ENCODE results near the gene DHX30. TPM values are rescaled to one million over a fixed set of nuclear protein-coding genes. Genes with fewer than 3 reads are reported as not detected.

Gene DHX30
- total and polyA plus RNA-seq, 2 experiments from 2014 or later, result 47.8 to 51.3 TPM

GRCh38 chr3:47855461-47856383 is 52.8 kb downstream of the DHX30 start:
- no peak for DNase-seq (ENCODE audit: low spot score)
- WGBS (ENCODE audit: low lambda C conversion rate, missing lambda C conversion rate), result 95% methylated on average over 16 of the region's 21 CpGs

GRCh38 chr3:47856669-47857068 is 53.7 kb downstream of the DHX30 start:
- Histone ChIP-seq H3K36me3 (replicated peaks; ENCODE audit: insufficient read depth, low read depth) (no peaks in the 10 kb centered on the region), H3K9me3 (ENCODE audit: low read depth) (no peaks in the 10 kb centered on the region), H3K4me3 (no peak overlapping the region), H3K27ac (no peak overlapping the region), H3K27me3 (no peaks in the 10 kb centered on the region), H4K20me1 (ENCODE audit: insufficient read depth, poor library complexity, severe bottlenecking) (no peaks in the 10 kb centered on the region), H3K79me2 (no peaks in the 10 kb centered on the region), H2AFZ (no peak overlapping the region), H3K4me2 (no peak overlapping the region), H3K4me1 (ENCODE audit: insufficient read depth) (no peaks in the 10 kb centered on the region), H3K9me2 (replicated peaks; ENCODE audit: insufficient read depth) (no peaks in the 10 kb centered on the region)
- TF ChIP-seq, protein P1, sequence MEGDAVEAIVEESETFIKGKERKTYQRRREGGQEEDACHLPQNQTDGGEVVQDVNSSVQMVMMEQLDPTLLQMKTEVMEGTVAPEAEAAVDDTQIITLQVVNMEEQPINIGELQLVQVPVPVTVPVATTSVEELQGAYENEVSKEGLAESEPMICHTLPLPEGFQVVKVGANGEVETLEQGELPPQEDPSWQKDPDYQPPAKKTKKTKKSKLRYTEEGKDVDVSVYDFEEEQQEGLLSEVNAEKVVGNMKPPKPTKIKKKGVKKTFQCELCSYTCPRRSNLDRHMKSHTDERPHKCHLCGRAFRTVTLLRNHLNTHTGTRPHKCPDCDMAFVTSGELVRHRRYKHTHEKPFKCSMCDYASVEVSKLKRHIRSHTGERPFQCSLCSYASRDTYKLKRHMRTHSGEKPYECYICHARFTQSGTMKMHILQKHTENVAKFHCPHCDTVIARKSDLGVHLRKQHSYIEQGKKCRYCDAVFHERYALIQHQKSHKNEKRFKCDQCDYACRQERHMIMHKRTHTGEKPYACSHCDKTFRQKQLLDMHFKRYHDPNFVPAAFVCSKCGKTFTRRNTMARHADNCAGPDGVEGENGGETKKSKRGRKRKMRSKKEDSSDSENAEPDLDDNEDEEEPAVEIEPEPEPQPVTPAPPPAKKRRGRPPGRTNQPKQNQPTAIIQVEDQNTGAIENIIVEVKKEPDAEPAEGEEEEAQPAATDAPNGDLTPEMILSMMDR (IDR thresholded peaks at IDR 0.05; ENCODE audit: poor library complexity), result no peak
- TF ChIP-seq EZH2 (IDR thresholded peaks at IDR 0.05; ENCODE audit: borderline replicate concordance) (no peak), EZH2phosphoT487 (IDR thresholded peaks at IDR 0.05; ENCODE audit: low read depth, severe bottlenecking, unreplicated experiment) (no peak)
- no peak for DNase-seq (ENCODE audit: low spot score)
- 95% methylated on average over 11 of the region's 11 CpGs for WGBS (ENCODE audit: low lambda C conversion rate, missing lambda C conversion rate)

More at GRCh38 chr3:47855461-47856383, 52.8 kb downstream of the DHX30 start:
- H3K27me3 ChIP-seq, result no peaks in the 10 kb centered on the region
- H3K79me2 ChIP-seq, result no peaks in the 10 kb centered on the region
- H3K36me3 ChIP-seq (replicated peaks; ENCODE audit: insufficient read depth, low read depth), result no peaks in the 10 kb centered on the region
- H4K20me1 ChIP-seq (ENCODE audit: insufficient read depth, poor library complexity, severe bottlenecking), result no peaks in the 10 kb centered on the region
- no peaks in the 10 kb centered on the region for H3K9me2 ChIP-seq (replicated peaks; ENCODE audit: insufficient read depth)
- H3K9me3 ChIP-seq (ENCODE audit: low read depth), result no peaks in the 10 kb centered on the region
- H3K4me2 ChIP-seq, result no peak overlapping the region
- H3K27ac ChIP-seq, result no peak overlapping the region
- no peak overlapping the region for H2AFZ ChIP-seq
- no peak for TF ChIP-seq EZH2 (IDR thresholded peaks at IDR 0.05; ENCODE audit: borderline replicate concordance)
- TF ChIP-seq, protein P1 (IDR thresholded peaks at IDR 0.05; ENCODE audit: poor library complexity), result no peak
- no peak for TF ChIP-seq EZH2phosphoT487 (IDR thresholded peaks at IDR 0.05; ENCODE audit: low read depth, severe bottlenecking, unreplicated experiment)
- H3K4me3 ChIP-seq, result no peak overlapping the region
- H3K4me1 ChIP-seq (ENCODE audit: insufficient read depth), result no peaks in the 10 kb centered on the region

DNA sequence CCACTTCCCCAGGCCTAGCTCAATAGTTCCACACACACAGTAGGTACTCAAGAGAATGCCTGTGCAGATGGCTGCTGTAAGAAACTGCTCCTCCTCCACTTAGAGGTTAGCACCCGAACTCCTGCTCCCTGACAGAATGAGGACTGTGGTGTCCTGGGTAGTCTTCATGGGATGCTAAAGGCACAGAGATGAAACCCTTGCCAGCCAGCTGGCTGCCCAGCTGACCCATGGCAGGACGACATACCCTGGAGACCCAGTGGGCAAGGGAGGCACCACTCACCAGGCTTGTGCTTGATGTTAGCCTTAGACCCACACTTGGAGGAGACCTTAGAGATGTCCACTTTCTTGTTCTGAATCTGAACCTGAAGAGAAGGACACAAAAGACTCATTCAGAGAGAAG is 54.2 kb downstream of the DHX30 start:
- no peaks in the 10 kb centered on the region for H3K9me2 ChIP-seq (replicated peaks; ENCODE audit: insufficient read depth)
- H3K27me3 ChIP-seq, result no peaks in the 10 kb centered on the region
- no peaks in the 10 kb centered on the region for H3K36me3 ChIP-seq (replicated peaks; ENCODE audit: insufficient read depth, low read depth)
- TF ChIP-seq EZH2phosphoT487 (IDR thresholded peaks at IDR 0.05; ENCODE audit: low read depth, severe bottlenecking, unreplicated experiment), result no peak
- TF ChIP-seq, protein P1 (IDR thresholded peaks at IDR 0.05; ENCODE audit: poor library complexity), result no peak
- no peak for TF ChIP-seq EZH2 (IDR thresholded peaks at IDR 0.05; ENCODE audit: borderline replicate concordance)
- no peaks in the 10 kb centered on the region for H3K9me3 ChIP-seq (ENCODE audit: low read depth)
- no peak overlapping the region for H3K4me2 ChIP-seq
- DNase-seq (ENCODE audit: low spot score), result no peak
- no peak overlapping the region for H2AFZ ChIP-seq
- no peaks in the 10 kb centered on the region for H3K4me1 ChIP-seq (ENCODE audit: insufficient read depth)
- no peak overlapping the region for H3K27ac ChIP-seq
- WGBS (ENCODE audit: low lambda C conversion rate, missing lambda C conversion rate), result 89% methylated on average over 2 of the region's 2 CpGs
- H3K79me2 ChIP-seq, result no peaks in the 10 kb centered on the region
- no peak overlapping the region for H3K4me3 ChIP-seq
- no peaks in the 10 kb centered on the region for H4K20me1 ChIP-seq (ENCODE audit: insufficient read depth, poor library complexity, severe bottlenecking)
